HG03280 (cell line): ENCODE results near the gene DYNC1I1.

Source experiments
- ATAC-seq: cut with Tn5 transposase; IDR thresholded peaks from one replicate; pipeline ENCODE4 v1.9.1; 2021; ENCODE audit warnings: mild to moderate bottlenecking, moderate library complexity; ENCODE audit not compliant: unreplicated experiment

Gene DYNC1I1

DNA sequence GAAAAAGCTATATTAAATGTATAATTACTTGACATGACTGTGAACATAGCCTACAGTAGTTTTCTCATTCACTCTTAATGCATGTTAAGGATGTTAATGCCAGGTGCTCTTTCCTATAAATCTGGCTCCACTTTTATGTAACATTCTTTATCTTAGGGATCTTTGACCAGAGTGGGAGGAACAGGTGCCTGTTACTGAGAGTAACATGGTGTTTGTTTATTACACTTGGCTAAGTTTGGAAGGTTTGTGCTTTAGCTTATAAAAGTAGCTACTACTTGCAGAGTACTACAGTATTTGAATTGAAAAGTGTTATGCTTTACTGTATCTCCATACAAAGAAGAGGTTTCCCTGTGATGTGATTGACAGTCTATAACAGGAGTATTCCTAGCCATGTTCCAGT, 183.4 kb downstream of the DYNC1I1 start:
- no peak for ATAC-seq

DNA sequence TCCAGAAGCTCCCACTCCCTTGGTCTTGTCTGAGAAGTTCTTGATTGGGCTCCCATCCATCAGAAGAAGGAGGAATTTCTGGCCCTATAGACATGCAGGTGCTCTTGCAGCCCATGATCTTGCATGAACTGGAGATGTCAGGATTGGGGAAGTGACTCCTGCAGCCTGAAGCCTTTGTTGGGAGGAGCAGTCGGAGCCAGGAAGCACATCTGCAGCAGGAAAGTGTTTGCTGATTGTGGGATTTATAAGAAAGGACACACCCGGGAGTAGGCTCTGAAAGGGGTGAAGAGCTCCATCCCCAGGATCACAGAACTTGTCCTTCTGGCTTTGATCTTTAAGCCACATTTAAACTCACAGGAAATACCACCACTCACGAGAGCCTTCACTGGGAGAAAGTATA, 185.2 kb downstream of the DYNC1I1 start:
- ATAC-seq = no peak

DNA sequence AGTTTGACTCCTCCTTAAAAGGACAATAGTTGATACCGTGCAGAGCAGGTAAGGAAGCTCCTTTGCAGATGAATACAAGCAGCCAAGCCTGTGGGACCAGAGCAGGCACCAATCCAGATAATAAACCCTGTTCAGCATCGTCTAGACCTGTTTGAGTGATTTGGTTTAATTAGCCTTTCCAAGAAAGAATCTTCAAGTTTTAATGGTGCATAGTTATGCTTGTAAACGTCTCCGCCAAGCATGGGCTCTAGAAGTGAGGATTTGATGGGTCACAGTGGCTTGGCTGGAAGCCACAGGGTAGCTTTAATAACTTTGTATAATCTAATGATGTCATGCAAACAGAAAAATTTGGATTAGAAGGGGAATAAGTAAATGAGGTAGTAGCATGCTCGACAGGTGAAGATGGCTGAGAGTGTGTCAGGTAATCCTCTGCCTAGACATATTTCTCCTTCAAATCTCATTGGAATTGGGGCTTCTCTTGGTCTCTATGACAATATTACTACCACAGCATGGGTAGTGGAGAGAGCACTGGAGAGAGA, 188.4 kb downstream of the DYNC1I1 start:
- ATAC-seq = no peak

DNA sequence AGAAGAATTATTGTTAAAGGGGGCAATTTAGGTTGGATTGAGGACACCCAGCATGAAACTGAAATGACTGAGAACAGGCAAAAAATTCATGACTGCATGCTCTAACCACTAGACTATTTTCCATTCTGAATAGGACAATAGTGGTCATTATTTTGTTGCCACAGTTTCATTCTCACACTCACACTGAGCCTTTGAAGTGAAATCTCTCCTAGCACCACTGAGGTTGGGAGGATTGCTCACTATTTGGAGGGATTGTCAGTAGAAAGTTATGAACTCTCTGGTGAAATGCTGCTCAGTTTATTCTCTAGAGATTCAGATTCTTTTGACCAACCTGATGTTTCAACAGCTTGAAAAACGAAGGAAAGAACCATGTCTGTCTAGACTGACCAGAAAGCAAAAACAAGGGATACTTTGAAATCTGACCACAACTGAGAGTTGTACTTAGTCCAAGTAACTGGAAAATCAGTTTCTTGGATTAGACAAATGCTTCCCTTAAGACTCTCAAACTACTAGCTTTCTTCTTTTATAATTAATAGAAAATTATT, 191.2 kb downstream of the DYNC1I1 start:
- no peak for ATAC-seq

DNA sequence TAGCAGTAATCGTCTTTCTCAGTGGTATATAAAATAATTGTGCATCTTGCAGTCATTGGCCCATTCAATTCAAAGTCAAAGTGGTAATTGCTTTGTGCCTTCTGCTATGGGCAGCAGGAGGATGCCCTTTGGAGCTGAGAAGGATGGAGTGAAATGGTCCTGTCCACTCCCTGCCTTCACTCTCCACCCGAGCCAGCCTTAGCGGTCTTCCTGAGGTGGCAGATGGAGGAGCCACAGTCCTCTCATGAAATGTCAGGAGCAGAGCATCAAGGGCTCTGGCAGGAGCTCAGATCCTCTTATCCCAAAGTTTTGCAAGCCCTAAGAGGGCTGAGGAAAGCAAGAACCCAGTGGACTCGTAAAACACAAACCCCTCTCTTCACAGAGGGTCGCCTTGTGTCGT, 199.4 kb downstream of the DYNC1I1 start:
- no peak for ATAC-seq

DNA sequence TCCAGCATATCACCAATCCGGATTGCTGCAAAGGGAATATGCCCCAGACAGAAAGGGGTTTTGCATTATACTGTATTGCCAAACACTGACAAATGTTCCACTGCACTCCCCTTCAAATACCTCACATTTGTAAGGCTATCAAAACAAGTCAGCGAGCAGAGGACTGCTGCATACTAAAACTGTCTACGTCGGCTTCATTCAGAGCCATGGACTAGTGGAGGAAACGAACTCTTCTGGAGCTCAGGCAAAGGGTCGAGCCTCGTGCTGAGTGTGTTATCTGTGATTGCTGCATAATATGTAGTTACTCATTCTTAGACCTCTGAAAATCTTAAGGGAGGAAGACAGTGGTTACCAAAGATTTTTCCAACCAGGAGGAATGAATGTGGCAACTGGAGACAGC, 200.2 kb downstream of the DYNC1I1 start:
- ATAC-seq = no peak

DNA sequence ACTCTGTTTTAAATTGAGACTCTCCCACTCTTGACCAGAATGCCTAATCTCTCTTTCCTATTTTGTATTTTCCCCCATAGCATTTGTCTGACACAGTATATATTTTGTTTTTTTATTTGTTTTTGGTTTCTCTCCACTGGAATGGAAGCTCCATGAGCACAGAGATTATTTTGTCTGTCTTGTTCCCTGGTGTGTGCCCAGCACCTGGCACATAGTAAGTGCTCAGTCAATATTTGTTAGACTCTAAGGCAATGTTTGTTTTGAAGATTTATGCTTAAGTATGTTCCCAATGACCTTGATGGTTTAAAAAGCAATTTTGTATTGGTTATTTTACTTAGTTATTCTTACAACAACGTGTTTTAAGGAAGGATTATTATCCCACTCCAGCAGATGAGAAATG, 201.8 kb downstream of the DYNC1I1 start:
- ATAC-seq = no peak

DNA sequence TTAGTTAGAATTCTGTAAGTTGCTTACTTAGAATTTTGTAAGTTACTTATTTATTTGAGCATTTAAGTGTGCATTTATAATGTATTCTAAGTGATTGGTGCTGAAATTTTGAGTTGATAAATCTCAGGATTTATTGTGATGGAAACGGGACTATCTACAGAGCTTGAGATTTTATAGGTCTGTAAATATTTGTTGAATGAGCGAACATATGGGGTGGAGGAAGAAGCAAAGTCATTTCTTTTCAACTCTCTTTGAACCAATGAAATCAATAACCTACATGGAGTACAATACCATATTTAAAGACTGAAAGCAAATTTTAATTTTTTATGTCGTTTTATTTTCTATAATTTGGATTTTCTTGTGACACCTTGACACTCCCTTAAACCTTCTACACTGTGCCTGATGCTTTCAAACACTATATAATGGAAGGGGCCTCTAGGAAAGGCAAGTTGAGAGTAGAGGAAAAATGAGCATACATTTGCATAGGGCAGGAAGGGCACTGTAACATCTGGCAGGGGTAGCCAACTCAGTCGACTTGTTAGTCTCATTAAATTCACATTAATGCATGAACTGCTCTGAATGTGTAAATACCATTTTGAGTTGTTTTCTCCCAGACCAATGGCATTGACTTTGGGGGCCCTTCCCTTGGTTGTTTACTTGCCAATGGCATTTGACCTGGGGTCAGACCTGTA, 204.2 kb downstream of the DYNC1I1 start:
- ATAC-seq = no peak

DNA sequence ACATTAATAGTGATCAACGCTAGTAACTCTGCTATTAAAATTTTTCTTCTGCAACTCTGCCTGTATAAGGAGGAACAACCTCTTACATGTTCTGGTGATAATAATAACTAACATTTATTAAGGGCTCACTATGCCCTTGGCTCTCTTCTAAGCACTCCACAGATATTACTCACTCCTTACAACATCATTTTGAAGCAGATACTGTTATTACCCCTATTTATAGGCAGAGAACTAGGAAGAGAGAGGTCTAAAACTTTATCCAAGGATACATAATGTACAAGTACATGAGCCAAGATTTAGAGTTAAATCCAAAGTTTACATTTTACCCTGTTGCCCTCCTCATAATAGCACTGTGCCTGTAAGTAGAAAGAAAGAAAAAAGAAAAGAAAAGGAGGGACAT, 205.6 kb downstream of the DYNC1I1 start:
- ATAC-seq = no peak

DNA sequence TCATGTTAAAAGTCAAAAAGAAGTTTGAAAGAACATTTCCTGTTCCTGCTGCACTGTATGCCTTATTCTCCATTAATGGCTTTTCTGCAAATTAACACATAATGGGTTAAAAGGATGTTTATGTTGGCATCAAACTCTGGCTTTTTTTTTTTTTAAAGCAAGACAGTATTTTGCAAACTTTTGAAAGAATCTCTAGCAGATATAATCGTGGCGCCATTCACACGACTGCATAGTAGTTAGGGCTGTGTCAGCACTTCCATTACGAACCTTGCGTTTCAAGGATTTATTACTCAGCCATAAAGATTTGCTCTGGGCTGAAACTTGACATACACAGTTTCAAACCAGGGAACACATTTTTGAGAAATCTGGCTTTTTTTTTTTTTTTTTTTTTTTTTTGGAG, 207.8 kb downstream of the DYNC1I1 start:
- ATAC-seq = no peak

DNA sequence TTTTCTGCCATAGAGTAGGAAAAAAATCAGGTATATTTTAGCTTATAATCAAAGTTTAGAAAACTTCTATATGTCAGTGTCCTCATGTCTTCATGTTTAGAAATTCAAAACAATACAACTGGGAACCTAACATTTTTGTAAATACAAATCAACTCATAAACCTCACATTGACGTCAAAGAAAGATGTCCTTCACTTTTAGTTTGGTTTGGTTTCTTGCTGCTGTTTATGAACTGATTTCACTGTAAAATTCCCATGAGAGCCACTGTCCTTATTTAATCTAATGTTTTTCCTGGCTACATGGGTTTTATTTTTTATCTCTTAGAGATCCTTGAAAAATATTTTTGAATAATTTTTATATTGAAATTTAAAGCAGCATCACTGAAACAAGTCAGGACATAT, 208.4 kb downstream of the DYNC1I1 start:
- ATAC-seq = no peak

DNA sequence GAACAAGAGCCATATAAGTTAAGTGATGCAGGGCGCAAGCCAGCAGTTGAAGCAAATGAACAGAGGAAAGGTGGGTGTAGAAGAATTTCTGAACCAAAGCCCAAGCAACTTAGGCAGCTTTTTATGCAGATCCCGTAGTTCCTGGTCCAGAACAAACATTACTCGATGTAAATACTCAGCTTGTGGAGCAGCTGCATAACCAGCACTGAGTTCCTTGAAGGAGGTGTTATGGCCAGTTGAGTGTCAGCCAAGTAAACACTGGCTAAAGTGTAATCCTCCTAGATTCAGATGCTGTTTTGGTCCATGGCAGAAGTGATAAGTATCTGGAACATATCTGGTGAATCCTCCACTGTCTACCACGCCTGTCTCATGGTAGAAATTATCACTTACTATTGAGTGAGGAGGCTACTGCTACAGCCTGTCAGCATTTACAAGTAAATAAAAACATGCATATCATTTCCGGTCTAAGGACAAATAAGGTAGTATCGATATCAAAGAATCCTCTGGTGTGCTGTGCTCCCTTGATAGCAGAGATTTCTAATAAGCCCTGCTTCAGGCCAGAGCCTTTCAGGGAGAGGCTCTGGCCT, 213.9 kb downstream of the DYNC1I1 start:
- ATAC-seq = no peak

DNA sequence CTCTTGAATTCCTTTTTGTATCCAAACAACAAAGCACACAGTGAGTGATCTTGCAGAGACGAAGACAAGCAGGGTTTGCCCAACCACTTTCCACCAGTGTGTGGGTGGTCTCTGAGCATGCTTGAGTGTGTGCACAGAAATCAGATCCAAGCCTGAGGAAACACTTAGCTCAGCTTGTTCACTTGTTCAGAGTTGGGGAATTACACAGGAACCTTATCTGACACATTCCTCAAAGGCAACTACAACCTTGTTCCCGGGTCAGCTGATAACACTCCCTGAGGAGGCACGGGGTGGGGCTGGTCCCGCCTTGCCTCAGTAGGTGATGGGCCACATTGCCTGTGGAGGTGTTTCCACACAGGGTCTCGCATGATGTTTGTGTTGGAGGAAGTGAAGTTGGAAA, 216.9 kb downstream of the DYNC1I1 start:
- no peak for ATAC-seq

DNA sequence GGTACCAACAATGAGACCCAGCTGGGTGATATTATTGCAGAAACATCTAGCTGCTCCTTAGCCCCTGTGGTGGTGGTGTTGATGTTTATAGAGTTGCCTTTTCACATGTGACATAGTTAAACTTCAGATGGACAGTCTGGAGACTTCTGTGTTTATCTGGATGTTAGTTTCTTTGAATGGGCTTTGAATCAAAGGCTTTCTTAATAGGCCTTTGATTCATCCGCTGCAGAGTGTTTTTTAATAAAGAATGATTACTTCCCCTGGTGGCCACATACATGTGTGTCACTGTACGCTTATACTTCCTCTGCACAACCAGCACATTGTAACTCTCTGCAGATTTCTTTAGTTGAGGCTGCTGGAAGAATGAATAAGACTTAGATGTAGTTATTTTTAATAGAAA, 221.0 kb downstream of the DYNC1I1 start:
- no peak for ATAC-seq

DNA sequence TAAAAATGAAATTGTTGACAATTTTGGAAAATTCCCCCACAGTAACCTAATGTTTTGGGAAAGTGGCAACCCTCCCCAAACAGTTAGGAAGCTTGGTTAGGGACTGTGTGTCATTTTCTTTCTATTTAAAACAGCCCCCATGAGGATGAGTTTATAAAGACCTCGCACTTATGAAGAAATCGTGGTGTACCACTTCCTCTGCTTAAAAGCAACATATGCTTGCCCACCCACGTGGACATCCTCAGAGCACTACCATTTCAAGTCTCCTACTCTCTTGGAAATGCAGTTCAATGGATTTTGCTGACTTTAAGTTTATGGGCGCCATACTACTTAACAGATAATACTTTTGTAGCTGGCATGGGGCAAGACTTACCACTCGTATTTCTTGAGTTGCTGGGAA, 223.8 kb downstream of the DYNC1I1 start:
- ATAC-seq = no peak

DNA sequence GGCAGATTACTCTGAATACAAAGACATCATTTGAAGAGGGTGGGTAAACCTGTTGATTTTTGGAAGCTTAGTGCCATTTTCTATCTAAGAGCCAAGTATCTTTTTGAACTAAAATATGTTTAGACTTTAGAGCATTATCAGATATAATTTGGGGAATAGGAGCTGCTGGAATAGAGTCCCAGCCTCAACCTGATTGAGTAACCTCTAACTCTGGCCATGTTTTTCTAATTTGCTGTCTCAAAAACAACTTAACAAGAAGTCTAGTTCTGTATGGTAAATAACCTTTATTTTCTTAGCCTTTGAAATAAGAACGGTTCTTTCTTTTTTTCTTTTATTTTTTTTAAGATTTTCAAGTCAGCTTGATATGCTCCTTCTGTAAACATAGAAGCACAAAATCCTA, 224.5 kb downstream of the DYNC1I1 start:
- ATAC-seq = no peak

DNA sequence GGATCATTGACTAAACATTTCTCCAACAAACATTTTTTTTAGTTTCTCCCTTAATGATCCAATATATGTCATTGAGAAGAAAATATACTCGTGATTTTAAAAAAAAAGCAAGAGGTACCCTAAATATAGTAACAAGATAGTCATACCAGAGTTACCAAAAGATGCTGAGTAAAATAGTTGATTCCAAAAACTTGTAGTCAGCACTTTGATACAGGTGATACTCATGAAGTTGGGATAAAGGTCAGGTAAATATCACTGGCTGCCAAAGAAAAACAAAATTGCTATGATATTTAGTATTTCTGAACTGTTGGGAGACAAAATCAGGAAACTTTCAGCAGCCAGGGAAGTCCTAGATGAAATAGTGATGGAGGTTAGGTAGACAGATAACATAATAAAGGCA, 225.3 kb downstream of the DYNC1I1 start:
- no peak for ATAC-seq

DNA sequence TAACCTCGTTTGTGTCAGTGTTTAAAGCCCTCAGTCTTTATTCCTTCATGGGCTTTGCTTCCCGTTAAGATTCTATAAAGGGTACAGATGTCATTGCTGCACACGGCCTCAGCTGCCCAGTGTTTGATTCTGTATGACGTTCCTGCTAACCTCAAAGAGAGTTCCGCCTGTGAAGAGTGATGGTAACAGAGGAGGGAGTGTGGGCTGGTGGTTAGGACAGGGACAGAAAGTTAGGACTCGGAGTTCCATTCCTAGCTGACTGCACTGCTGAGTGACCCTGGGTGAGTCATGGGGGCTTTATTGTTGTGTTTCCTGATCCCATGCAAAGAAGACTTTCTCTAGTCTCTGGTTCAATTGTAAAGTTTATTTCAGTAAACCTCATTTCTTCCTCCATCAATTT, 227.1 kb downstream of the DYNC1I1 start:
- no peak for ATAC-seq

DNA sequence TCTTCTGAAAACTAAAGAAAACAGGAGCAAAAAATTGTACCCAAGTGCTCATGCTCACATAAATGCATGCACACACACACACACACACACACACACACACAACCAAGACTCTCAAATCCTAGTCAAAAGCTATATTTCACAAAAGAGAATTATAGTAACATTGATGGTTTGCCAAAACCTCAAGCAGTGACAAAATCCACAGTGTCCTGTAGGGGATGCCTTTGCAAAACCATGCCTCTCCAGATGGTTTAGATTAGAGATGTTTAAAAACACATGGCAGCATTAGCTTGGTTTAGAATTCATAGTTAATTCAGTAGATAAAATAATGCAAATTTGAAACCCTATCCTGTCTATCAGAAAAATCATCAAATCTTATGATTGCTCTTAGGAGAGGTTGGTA, 232.2 kb downstream of the DYNC1I1 start:
- ATAC-seq = no peak

DNA sequence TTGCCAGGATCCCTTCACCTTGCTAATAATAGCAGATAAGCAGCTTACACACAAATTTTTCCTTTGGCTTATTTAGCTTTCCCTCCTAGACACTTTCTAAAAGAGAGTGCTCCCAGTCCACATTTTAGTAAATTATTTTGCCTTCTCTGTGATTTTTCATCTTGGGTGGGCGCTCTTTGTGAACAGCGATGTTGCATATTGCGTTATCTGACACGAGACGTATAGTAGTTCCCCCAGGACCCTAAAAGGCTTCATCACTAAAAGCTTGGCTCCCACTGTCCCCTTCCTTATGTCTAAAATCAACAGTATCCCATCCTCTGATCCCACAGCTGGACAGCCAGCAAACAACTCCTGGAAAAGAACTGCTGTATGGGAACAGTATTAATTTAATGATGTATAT, 232.9 kb downstream of the DYNC1I1 start:
- ATAC-seq = no peak

DNA sequence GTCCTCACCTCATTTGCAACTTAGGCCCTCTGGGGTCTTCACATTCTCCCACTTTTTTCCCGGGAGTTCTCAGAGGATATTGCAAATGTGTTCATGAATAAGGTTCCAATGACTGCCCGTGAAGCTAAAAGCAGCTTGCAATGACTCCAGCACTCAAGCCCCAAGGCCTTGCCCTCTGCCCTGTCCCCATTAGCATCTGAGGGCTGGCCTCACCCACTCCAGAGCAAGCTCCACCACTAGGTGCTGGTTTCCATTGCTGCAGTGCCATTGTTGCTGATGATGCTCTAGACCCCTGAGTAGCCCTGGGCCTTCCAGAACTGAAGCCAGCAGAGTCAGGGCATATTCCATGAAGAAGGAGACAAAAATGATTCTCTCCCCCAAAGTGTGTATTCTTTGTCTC, 236.8 kb downstream of the DYNC1I1 start:
- ATAC-seq = no peak

DNA sequence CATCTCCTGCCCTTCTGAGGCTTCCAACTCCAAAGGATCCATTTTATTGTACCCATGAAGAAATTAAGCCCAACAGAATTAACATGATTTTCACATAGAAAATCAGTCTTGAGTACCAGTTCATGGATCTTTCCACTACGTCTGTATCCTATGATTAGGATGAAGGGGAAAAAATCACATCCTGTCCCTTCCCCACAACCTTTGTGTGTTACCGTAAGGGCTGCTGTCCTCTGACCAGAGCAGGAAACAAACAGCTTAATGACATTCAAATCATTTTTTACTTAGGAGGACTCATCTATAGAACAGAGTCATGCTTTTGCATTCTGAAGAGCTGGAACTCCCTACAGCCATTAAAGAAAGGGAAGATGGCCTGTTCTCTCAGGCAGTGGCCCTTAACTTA, 241.5 kb downstream of the DYNC1I1 start:
- ATAC-seq = no peak

DNA sequence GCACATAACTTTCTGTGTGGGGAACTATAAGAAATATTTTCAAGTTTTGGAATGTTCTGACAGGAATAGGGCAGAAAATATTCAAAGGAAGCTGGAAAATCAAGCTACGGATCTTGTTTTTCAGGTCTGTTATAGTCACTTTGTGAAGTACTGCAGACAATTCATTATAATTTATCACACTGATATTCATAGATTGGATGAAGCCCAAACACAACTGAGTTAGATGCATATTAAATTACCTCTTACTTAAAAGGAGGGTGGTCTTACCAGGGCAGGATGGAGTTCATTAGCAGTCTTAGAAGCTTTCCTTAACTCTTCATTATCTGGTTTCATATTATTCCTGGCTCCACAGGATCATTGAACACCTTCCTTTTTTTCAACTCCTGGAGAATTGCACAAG, 242.3 kb downstream of the DYNC1I1 start:
- no peak for ATAC-seq
